GM12878 (cell line): Measurements from ENCODE around the gene NUP205. TPM values are rescaled to one million over a fixed set of nuclear protein-coding genes. Genes with fewer than 3 reads are reported as not detected.

Experiments used
- ATF2 ChIP-seq: IDR thresholded peaks from 2 replicates; pipeline ENCODE4 v1.6.1; 2012; ENCODE audit warnings: low read length, inconsistent platforms
- BCL11A ChIP-seq: IDR thresholded peaks from 2 replicates; pipeline ENCODE4 v1.6.1; 2011; ENCODE audit warnings: low read depth, low read length
- CEBPZ ChIP-seq: fragments of 150-350 bp; IDR thresholded peaks from 2 replicates; pipeline ENCODE4 v1.6.1; 2016; ENCODE audit warnings: low read depth, low read length
- E2F4 ChIP-seq: IDR thresholded peaks from 2 replicates; pipeline ENCODE4 v1.6.1; 2012; ENCODE audit warnings: low read depth, low read length, improper control_type of control experiment
- HDAC2 ChIP-seq: fragments of 200-600 bp; sonication (generic); IDR thresholded peaks from 2 replicates; pipeline ENCODE4 v1.6.1; 2017
- MAX ChIP-seq: IDR thresholded peaks from 2 replicates; pipeline ENCODE4 v1.6.1; 2012; ENCODE audit warnings: low read depth, low read length, improper control_type of control experiment
- MXI1 ChIP-seq: fragments of 150-350 bp; IDR thresholded peaks from 2 replicates; pipeline ENCODE4 v1.6.1; 2011; ENCODE audit warnings: low read depth, mild to moderate bottlenecking, inconsistent platforms, low read length, improper control_type of control experiment
- NFYA ChIP-seq: IDR thresholded peaks from 2 replicates; pipeline ENCODE4 v1.6.1; 2011; ENCODE audit warnings: low read depth, mild to moderate bottlenecking, low read length, improper control_type of control experiment, borderline replicate concordance
- NFYB ChIP-seq: IDR thresholded peaks from 2 replicates; pipeline ENCODE4 v1.6.1; 2011; ENCODE audit warnings: low read depth, mild to moderate bottlenecking, low read length, improper control_type of control experiment, moderate library complexity; ENCODE audit not compliant: insufficient read depth
- NRF1 ChIP-seq: conservative IDR thresholded peaks from 2 replicates; pipeline ENCODE4 v1.6.1; 2011; ENCODE audit warnings: mild to moderate bottlenecking, low read depth, low read length, improper control_type of control experiment
- POLR2A ChIP-seq: IDR thresholded peaks from 2 replicates; pipeline ENCODE4 v1.6.1; 2011; ENCODE audit warnings: low read depth, mild to moderate bottlenecking, low read length
- POLR2AphosphoS5 ChIP-seq: IDR thresholded peaks from 2 replicates; pipeline ENCODE4 v1.6.1; 2011; ENCODE audit warnings: mild to moderate bottlenecking, low read length, inconsistent platforms
- REST ChIP-seq: IDR thresholded peaks from 2 replicates; pipeline ENCODE4 v1.6.1; 2012; ENCODE audit warnings: mild to moderate bottlenecking, low read depth, low read length
- SMARCA5 ChIP-seq: fragments of 450-650 bp; IDR thresholded peaks from 2 replicates; pipeline ENCODE4 v1.6.1; 2017; ENCODE audit warnings: mild to moderate bottlenecking
- SREBF2 ChIP-seq: IDR thresholded peaks from 2 replicates; pipeline ENCODE4 v1.6.1; 2012; ENCODE audit warnings: mild to moderate bottlenecking, low read length
- SUZ12 ChIP-seq: fragments of 200-600 bp; sonication (generic); IDR thresholded peaks from one replicate; pipeline ENCODE4 v1.6.1; 2018; ENCODE audit warnings: antibody characterized with exemption, mild to moderate bottlenecking; ENCODE audit not compliant: unreplicated experiment
- TAF1 ChIP-seq: IDR thresholded peaks from 2 replicates; pipeline ENCODE4 v1.6.1; 2011; ENCODE audit warnings: mild to moderate bottlenecking, low read depth, low read length, borderline replicate concordance
- TBL1XR1 ChIP-seq: IDR thresholded peaks from 2 replicates; pipeline ENCODE4 v1.6.1; 2012; ENCODE audit warnings: low read depth, low read length, improper control_type of control experiment
- polyA plus RNA-seq, 11 experiments: library from polyadenylated mRNA; depleted of rRNA in 4 of 11; unstranded in 6 of 11; stranded (reverse) in 5 of 11; fragments of >200 nt; fragmentation: Nextera tagmentation in 4 of 11; fragmentation: Illumina TruSeq in 1 of 11; extraction: Ambion mirVana in 4 of 11; extraction: Trizol in 1 of 11; gene quantifications; 1 replicate in 1 of 11; 2 replicates in 10 of 11; pipeline versions ENCODE4 v1.2.1 to v1.2.3, GENCODE V29; 2011 to 2016; ENCODE audit warnings: inconsistent platforms in 2 of 11, missing spikeins in 2 of 11, low read depth in 1 of 11
- total RNA-seq, 4 experiments: library from RNA; depleted of rRNA in 3 of 4; stranded (reverse); fragments of >200 nt in 3 of 4; fragmentation: Illumina TruSeq in 1 of 4; extraction: Trizol in 1 of 4; gene quantifications; 2 replicates each; pipeline versions ENCODE4 v1.2.1 to v1.2.3, GENCODE V29; 2013 to 2021
- TF ChIP-seq, protein P1 (sequence below): IDR thresholded peaks from 2 replicates; pipeline ENCODE4 v1.6.1; 2011; ENCODE audit warnings: low read depth, low read length, improper control_type of control experiment, borderline replicate concordance

Gene NUP205
- total and polyA plus RNA-seq, 10 of the 15 experiments (the other 5 are each of a cell fraction or from before 2014, with no cell fraction given): 41.4 to 110 (median 85.9) TPM

GRCh38 chr7:135557455-135558336 lies at the start of gene NUP205 (continued):
- TF ChIP-seq CEBPZ (no peak), ATF2 (no peak), SMARCA5 (peak; percentile 82), TAF1 (peak; percentile 88), SREBF2 (no peak), MAX (peak; percentile 83), SUZ12 (no peak), POLR2A (peak; percentile 91), MXI1 (peak; percentile 89), BCL11A (no peak), NFYA (no peak), REST (no peak), TBL1XR1 (no peak), E2F4 (peak; percentile 88), HDAC2 (no peak), NRF1 (peak; percentile 19; the same call in 1 of the 2 replicates), POLR2AphosphoS5 (peak; percentile 90), NFYB (no peak)
- TF ChIP-seq, protein P1, sequence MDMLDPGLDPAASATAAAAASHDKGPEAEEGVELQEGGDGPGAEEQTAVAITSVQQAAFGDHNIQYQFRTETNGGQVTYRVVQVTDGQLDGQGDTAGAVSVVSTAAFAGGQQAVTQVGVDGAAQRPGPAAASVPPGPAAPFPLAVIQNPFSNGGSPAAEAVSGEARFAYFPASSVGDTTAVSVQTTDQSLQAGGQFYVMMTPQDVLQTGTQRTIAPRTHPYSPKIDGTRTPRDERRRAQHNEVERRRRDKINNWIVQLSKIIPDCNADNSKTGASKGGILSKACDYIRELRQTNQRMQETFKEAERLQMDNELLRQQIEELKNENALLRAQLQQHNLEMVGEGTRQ: no peak; the same call in 1 of the 2 replicates
